Measurements from ENCODE around the gene THOC2. TPM values are rescaled to one million over a fixed set of nuclear protein-coding genes. Genes with fewer than 3 reads are reported as not detected.

THOC2 gene
- total and polyA plus RNA-seq, 2 of the 8 experiments (the other 6 are each of a cell fraction or from before 2014, with no cell fraction given), result 32.7 to 68.8 TPM

DNA sequence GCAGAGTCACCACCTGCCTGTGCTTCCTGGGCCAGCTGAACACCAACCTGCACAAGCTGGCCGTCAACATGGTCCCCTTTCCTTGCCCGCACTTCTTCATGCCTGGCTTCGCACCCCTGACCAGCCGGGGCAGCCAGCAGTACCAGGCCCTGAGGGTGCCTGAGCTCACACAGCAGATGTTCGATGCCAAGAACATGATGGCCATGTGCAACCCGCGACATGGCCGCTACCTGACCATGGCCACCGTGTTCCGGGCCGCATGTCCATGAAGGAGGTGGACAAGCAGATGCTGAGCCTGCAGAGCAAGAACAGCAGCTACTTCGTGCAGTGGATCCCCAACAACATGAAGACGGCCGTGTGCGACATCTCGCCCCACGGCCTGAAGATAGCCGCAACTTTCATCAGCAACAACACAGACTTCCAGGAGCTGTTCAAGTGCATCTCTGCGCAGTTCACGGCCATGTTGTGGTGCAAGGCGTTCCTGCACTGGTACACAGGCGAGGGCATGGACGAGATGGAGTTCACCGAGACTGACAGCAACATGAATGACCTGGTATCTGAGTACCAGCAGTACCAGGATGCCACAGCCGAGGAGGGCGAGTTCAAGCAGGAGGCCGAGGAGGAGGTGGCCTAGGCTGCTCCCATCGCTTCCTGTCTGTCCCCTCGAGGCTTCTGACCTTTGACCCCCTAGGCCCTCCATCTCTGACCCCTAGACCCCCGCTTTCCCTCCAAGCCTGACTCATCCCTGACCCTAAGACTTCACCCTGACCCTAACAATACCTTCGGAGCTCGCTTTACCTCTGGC is 170.3 kb downstream of the THOC2 start (continued):
- TF ChIP-seq RAD21 (IDR thresholded peaks at IDR 0.05 in 1 of 2, conservative IDR thresholded peaks at IDR 0.05 in 1 of 2; ENCODE audit: low read depth in 2 of 2, low read length in 2 of 2) (no peak), RFX5 (IDR thresholded peaks at IDR 0.05; ENCODE audit: borderline replicate concordance, low read depth, low read length) (no peak), NRF1 (IDR thresholded peaks at IDR 0.05; ENCODE audit: low read depth, low read length) (no peak), JUND (IDR thresholded peaks at IDR 0.05; ENCODE audit: low read length) (no peak), TCF12 (IDR thresholded peaks at IDR 0.05; ENCODE audit: low read depth, low read length) (no peak)
- TF ChIP-seq, protein P1, sequence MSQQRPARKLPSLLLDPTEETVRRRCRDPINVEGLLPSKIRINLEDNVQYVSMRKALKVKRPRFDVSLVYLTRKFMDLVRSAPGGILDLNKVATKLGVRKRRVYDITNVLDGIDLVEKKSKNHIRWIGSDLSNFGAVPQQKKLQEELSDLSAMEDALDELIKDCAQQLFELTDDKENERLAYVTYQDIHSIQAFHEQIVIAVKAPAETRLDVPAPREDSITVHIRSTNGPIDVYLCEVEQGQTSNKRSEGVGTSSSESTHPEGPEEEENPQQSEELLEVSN (IDR thresholded peaks at IDR 0.05), result no peak
